HUES48 (cell line): ENCODE results near the gene SLC8A3.

ENCODE experiments used
- H3K27ac ChIP-seq: one replicate; pipeline ENCODE4 v1.7.0; 2013; ENCODE audit warnings: low read depth, low read length, inconsistent platforms
- H3K27me3 ChIP-seq: 2 replicates; pipeline ENCODE4 v1.6.1; 2013; ENCODE audit warnings: mild to moderate bottlenecking, low read length; ENCODE audit not compliant: control insufficient read depth, insufficient read depth
- H3K36me3 ChIP-seq: 2 replicates; pipeline ENCODE4 v1.6.1; 2013; ENCODE audit warnings: low read length; ENCODE audit not compliant: control insufficient read depth, insufficient read depth
- H3K4me1 ChIP-seq: 2 replicates; pipeline ENCODE4 v1.6.1; 2013; ENCODE audit warnings: mild to moderate bottlenecking, low read length; ENCODE audit not compliant: control insufficient read depth, insufficient read depth
- H3K4me3 ChIP-seq: 2 replicates; pipeline ENCODE4 v1.5.1; 2013; ENCODE audit warnings: mild to moderate bottlenecking, low read depth, low read length
- H3K9ac ChIP-seq: 2 replicates; pipeline ENCODE4 v1.6.1; 2013; ENCODE audit warnings: mild to moderate bottlenecking, low read depth, low read length, moderate library complexity
- H3K9me3 ChIP-seq: 2 replicates; pipeline ENCODE4 v1.6.1; 2013; ENCODE audit warnings: low read length; ENCODE audit not compliant: control insufficient read depth, insufficient read depth

Gene SLC8A3

DNA sequence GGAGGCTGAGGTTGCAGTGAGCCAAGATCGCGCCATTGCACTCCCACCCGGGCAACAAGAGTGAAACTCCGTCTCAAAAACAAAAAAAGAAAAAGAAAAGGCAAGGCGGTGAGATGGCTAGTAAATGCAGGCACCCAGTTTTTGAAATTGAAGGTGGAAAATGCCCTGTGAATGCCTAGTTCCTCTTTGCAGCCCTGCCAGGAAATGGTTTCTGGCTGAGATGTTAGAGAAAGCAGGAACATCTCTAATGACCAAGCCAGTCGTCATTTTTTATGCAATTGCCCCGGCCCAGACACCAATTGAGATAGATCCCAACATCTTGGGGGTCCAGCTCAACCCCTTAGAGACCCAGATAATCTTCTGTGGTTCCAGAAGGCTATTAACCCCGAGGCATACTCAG is 17.0 kb downstream of the SLC8A3 start:
- Histone ChIP-seq H3K4me1 (no peaks in the 10 kb centered on the region), H3K27ac (no peak overlapping the region), H3K9ac (no peak overlapping the region), H3K36me3 (no peaks in the 10 kb centered on the region), H3K27me3 (no peaks in the 10 kb centered on the region), H3K9me3 (no peaks in the 10 kb centered on the region), H3K4me3 (no peak overlapping the region)

DNA sequence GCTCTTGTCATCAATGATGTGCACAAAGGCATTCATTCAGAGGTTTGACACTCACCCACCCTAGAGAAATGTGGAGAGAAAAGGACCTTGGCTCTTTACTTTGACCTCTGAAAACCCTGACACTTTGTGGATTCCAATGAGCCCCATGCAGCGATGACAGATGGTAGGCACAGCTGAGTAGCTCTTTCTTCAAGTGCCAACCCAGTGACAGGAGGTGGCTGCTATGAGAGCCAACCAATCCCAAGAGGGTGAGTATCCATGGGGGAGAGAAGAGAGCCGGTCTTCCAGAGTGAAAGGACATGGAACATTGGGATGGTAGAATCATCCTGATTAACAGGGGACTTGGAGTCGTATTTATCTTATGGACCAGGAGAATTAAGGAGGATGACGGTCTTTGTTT is 17.8 kb downstream of the SLC8A3 start:
- no peaks in the 10 kb centered on the region for H3K9me3 ChIP-seq
- H3K4me3 ChIP-seq: no peak overlapping the region
- H3K27me3 ChIP-seq: no peaks in the 10 kb centered on the region
- H3K27ac ChIP-seq: no peak overlapping the region
- no peak overlapping the region for H3K9ac ChIP-seq
- H3K36me3 ChIP-seq: no peaks in the 10 kb centered on the region
- H3K4me1 ChIP-seq: no peaks in the 10 kb centered on the region

DNA sequence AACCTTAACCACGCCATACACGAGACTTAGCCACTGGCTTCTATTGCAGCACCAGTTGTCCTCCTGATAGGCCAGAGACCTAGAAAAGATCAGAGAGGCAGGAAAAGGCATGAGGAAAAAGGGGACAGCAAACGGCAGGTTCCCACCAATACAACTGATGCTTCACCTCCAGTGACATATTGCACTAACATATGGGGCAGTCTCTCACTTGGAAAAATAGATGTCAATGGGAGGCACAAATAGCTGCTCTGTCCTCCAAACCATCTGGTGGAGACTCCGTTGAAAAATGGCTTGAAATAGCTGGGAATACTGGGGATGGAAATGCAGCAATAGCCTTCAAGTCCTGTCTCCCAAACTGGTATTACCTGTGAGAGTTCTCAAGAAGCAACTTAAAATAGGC is 20.3 kb downstream of the SLC8A3 start:
- Histone ChIP-seq H3K27ac (no peak overlapping the region), H3K4me3 (no peak overlapping the region), H3K9ac (no peak overlapping the region), H3K9me3 (no peaks in the 10 kb centered on the region), H3K36me3 (no peaks in the 10 kb centered on the region), H3K4me1 (no peaks in the 10 kb centered on the region), H3K27me3 (no peaks in the 10 kb centered on the region)

DNA sequence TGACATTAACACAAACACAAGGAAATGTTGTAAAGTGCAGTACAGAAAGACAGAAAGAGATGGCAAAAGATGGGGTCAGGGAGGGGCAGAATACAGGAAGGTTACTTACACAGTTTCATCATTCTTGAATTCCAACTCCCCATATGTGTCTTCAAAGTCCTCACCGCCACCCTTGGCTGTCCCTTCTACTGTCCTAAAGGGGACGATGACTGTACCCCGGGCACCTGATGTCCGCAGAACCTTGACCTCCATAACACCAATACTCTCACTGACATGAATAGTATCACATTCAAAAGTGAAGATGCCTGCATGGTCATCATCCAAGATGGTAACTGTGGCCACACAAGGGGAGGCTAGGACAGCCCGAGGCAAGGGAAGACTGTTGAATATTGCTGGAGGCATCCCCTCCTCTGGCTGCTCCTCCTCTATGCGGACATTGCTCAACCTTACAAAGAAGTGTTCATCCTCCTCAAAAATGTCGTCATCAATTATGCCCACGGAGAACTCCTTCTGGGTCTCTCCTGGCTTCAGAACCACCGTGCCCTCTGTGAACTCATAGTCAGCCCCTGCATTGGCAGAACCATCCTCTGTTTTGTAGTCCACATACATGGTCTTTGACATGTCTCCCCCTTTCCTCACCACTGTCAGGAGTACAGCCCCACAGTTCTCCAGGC is 22.1 kb downstream of the SLC8A3 start:
- no peak overlapping the region for H3K9ac ChIP-seq
- no peak overlapping the region for H3K27ac ChIP-seq
- H3K4me1 ChIP-seq: no peaks in the 10 kb centered on the region
- no peaks in the 10 kb centered on the region for H3K9me3 ChIP-seq
- H3K4me3 ChIP-seq: no peak overlapping the region
- no peaks in the 10 kb centered on the region for H3K36me3 ChIP-seq
- H3K27me3 ChIP-seq: no peaks in the 10 kb centered on the region

DNA sequence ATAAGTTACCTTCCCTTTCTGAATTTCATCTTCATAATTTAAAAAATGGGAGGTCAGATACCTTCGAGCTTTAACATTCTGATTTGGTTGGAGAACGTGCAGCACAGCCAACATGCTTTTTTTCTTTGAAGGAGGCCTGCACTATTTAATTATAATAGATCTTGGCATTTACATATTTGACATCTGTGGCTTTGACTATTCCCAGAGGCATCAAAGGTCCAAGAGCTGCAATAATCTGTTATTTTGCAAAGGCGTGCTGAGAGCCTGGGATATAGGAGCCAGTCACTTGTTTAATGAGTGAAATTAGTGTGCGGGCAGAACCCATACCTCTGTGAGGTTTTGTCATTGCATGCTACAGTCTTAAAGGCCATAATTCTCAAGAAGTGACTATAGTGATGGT is 26.4 kb downstream of the SLC8A3 start:
- no peaks in the 10 kb centered on the region for H3K27me3 ChIP-seq
- no peak overlapping the region for H3K9ac ChIP-seq
- H3K27ac ChIP-seq: no peak overlapping the region
- H3K9me3 ChIP-seq: no peaks in the 10 kb centered on the region
- no peaks in the 10 kb centered on the region for H3K4me1 ChIP-seq
- no peaks in the 10 kb centered on the region for H3K36me3 ChIP-seq
- no peak overlapping the region for H3K4me3 ChIP-seq

DNA sequence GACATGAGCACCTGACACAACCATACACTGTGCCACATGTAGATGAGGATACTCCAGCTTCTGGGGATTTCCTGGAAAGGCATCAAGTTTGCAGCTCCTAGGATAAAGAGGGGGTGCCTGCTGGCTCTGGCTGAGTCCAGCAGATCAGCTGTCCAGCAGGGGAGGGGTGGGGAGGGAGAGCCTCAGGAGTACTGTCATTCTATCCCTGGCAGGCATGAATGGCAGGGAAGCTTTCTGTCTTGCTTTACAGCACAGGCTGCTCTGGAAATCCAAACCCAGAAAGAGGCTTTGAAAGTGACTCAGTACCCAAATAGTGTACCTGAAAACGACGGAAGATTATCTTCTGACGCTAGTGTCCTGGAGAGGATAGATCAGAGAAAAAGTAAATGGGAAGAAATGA is 32.2 kb downstream of the SLC8A3 start:
- H3K4me3 ChIP-seq: no peak overlapping the region
- no peaks in the 10 kb centered on the region for H3K4me1 ChIP-seq
- no peak overlapping the region for H3K9ac ChIP-seq
- no peaks in the 10 kb centered on the region for H3K27me3 ChIP-seq
- H3K27ac ChIP-seq: no peak overlapping the region
- no peaks in the 10 kb centered on the region for H3K9me3 ChIP-seq
- no peaks in the 10 kb centered on the region for H3K36me3 ChIP-seq

DNA sequence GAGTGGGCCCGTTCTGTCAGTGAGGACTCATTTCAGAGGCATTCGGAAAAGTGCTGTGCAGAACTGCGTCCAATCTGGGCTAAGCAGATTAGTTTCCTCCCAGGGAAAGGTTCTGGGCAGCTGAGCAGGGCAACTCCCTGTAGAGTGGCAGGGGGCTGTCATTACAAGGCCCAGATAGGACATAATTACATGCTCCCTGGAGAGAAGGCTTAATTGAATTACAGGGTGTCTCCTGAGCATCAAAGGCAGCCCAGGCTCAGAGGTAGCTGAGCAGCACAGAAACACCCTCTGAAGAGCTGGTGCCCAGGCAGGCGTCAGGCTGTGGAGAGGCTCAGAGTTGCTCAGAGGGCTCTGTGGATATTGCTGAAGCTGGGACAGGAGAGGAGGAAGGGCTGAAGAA is 36.0 kb downstream of the SLC8A3 start:
- Histone ChIP-seq H3K9ac (no peak overlapping the region), H3K4me3 (no peak overlapping the region), H3K9me3 (no peaks in the 10 kb centered on the region), H3K27me3 (no peaks in the 10 kb centered on the region), H3K36me3 (no peaks in the 10 kb centered on the region), H3K27ac (no peak overlapping the region), H3K4me1 (no peaks in the 10 kb centered on the region)

DNA sequence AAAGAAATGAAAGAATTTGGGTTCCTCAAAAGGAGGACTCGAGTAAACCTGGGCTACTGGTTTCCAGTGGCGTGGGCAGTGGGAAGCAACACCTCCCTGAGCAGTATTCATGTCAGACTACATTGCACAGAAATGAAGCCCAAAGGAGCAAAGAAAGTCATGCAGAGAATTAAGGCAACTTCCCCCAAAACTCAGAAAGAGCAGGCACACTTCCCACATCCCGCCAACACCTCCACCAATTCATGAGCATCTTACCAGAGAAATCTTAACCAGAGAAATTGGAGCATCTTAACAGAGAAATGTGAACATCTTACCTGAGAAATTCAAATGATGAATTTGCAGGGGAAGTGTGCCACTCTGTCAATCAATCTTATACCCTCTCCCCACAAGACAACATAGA is 36.7 kb downstream of the SLC8A3 start:
- H3K36me3 ChIP-seq: no peaks in the 10 kb centered on the region
- no peak overlapping the region for H3K4me3 ChIP-seq
- H3K4me1 ChIP-seq: no peaks in the 10 kb centered on the region
- no peaks in the 10 kb centered on the region for H3K27me3 ChIP-seq
- H3K27ac ChIP-seq: no peak overlapping the region
- no peak overlapping the region for H3K9ac ChIP-seq
- H3K9me3 ChIP-seq: no peaks in the 10 kb centered on the region

DNA sequence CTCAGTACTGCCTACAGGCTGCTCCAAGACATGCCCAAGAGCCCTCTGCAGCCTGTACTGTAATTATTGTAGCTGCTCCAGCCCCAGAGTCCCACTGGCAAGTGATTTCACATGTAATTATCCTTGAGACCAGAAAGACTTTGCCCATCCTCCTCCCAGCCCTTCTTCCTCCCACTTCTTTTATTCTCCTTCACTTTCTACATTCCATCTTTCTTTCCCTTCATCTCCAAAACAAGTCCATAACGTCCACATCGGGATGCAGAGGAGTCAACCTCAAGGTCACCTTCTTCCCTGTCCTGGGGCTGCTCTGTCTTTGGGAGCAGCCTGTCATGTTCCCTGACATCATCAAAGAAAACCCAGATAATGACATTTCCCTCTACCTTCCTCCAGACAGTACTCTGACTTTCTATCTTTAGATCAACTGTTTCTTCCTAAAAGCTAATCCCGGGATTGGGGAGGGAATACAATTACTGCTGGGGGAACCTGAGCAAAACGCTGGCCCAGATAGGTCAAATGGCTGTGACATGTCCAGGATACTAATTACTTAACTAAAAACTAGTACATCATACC is 39.1 kb downstream of the SLC8A3 start:
- no peaks in the 10 kb centered on the region for H3K27me3 ChIP-seq
- no peaks in the 10 kb centered on the region for H3K9me3 ChIP-seq
- no peak overlapping the region for H3K9ac ChIP-seq
- no peaks in the 10 kb centered on the region for H3K36me3 ChIP-seq
- no peak overlapping the region for H3K27ac ChIP-seq
- no peak overlapping the region for H3K4me3 ChIP-seq
- H3K4me1 ChIP-seq: no peaks in the 10 kb centered on the region

DNA sequence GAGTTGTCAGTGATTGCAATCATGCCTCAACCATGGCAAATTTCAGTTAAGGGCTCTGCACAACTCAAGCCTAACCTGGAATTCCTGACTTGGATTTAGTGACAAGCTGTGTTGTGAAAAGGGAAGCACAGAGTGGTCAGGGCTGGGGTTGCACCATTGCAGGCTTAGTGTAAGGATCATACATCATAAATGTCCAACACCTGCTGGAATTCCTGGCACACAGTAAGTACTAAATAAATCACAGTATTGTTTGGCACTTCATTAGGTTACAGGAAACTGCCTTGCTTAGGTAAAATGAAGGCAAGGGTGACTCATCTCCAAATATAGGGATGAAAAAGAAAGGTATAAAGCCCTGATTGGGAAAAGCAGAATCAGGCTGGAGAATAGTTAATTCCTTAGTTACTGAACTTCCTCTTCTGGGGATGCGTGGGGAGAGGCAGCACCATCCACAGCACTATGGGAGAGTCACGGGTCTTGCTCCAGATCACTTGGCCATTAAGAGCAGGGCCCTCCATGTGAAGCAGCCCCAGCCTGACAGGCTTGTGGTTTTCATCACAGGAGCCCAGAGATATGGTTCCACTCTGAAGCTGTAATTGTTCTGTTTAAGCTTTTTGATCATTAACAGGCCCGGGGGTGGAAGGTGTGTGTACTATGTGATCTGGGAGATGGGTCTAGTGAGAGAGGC is 39.7 kb downstream of the SLC8A3 start:
- Histone ChIP-seq H3K36me3 (no peaks in the 10 kb centered on the region), H3K27ac (no peak overlapping the region), H3K9ac (no peak overlapping the region), H3K27me3 (no peaks in the 10 kb centered on the region), H3K9me3 (no peaks in the 10 kb centered on the region), H3K4me1 (no peaks in the 10 kb centered on the region), H3K4me3 (no peak overlapping the region)

DNA sequence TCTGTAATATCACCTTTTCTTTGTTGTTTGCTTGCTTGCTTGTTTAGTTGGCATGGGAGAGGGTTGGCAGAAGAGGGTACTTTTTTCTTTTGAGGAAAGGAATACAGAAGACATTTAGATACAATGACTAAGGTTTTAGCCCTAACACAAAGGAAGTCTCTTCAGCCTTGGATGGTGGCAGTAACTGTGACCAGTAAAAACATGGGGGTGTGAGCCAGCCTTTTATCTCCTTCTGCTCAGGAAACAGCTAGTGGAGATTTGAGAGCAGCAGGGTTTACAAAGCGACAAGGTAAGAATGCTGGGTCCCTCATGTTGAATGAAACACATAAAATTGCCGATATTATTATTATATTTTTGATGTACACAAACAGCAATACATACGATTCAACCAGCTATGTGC is 40.4 kb downstream of the SLC8A3 start:
- H3K27me3 ChIP-seq: no peaks in the 10 kb centered on the region
- H3K36me3 ChIP-seq: no peaks in the 10 kb centered on the region
- H3K4me3 ChIP-seq: no peak overlapping the region

More for the DNA sequence above, 40.4 kb downstream of the SLC8A3 start:
- Histone ChIP-seq H3K9me3 (no peaks in the 10 kb centered on the region), H3K4me1 (no peaks in the 10 kb centered on the region), H3K27ac (no peak overlapping the region), H3K9ac (no peak overlapping the region)
